GM19025 (cell line): Measurements from ENCODE around the gene FBLN5.
"Not testable (repeated sequence)": the region's sequence is repeated elsewhere in the genome, so short reads cannot be mapped to it uniquely, and the experiment has no call there.

ENCODE experiments used
- ATAC-seq: cut with Tn5 transposase; IDR thresholded peaks from one replicate; pipeline ENCODE4 v1.9.1; 2021; ENCODE audit warnings: mild to moderate bottlenecking, low read depth, moderate library complexity; ENCODE audit not compliant: unreplicated experiment

FBLN5 gene

GRCh38 chr14:91911474-91912032 is 35.9 kb downstream of the FBLN5 start:
- no peak for ATAC-seq

- ATAC-seq = no peak
These were observed 37.3 kb downstream of the FBLN5 start for GRCh38 chr14:91910196-91910595.

GRCh38 chr14:91906374-91906773 is 41.1 kb downstream of the FBLN5 start:
- ATAC-seq = no peak

GRCh38 chr14:91904956-91905645 is 42.4 kb downstream of the FBLN5 start:
- ATAC-seq = no peak

GRCh38 chr14:91904483-91904882 is 43.0 kb downstream of the FBLN5 start:
- ATAC-seq = no peak

- ATAC-seq = no peak
These were observed 44.4 kb downstream of the FBLN5 start for GRCh38 chr14:91903070-91903469.

GRCh38 chr14:91902336-91902735 is 45.2 kb downstream of the FBLN5 start:
- ATAC-seq = no peak

- no peak for ATAC-seq
These were observed 45.9 kb downstream of the FBLN5 start for GRCh38 chr14:91901449-91902226.

- ATAC-seq = no peak
These were observed 47.7 kb downstream of the FBLN5 start for GRCh38 chr14:91899806-91900205.

- no peak for ATAC-seq
These were observed 48.3 kb downstream of the FBLN5 start for GRCh38 chr14:91899213-91899612.

GRCh38 chr14:91898372-91898771 is 49.1 kb downstream of the FBLN5 start:
- no peak for ATAC-seq

- ATAC-seq = not testable (repeated sequence)
These were observed 49.8 kb downstream of the FBLN5 start for GRCh38 chr14:91897716-91898115.

GRCh38 chr14:91897106-91897701 is 50.3 kb downstream of the FBLN5 start:
- ATAC-seq = no peak

- no peak for ATAC-seq
These were observed 51.1 kb downstream of the FBLN5 start for GRCh38 chr14:91896419-91896818.

- ATAC-seq = no peak
These were observed 53.8 kb downstream of the FBLN5 start for GRCh38 chr14:91893669-91894068.

GRCh38 chr14:91893007-91893406 is 54.5 kb downstream of the FBLN5 start:
- no peak for ATAC-seq

- ATAC-seq = no peak
These were observed 55.7 kb downstream of the FBLN5 start for GRCh38 chr14:91891721-91892220.

- no peak for ATAC-seq
These were observed 56.4 kb downstream of the FBLN5 start for GRCh38 chr14:91891101-91891500.

GRCh38 chr14:91890291-91890749 is 57.2 kb downstream of the FBLN5 start:
- no peak for ATAC-seq

GRCh38 chr14:91889477-91890211 is 57.9 kb downstream of the FBLN5 start:
- no peak for ATAC-seq
